HEK293 (cell line): Measurements from ENCODE around the gene GATA1.

Experiments
- CTCF ChIA-PET: fragments of 350-600 bp; formaldehyde crosslinking; extraction: SDS; loops from one replicate; lab custom pipeline; 2021; ENCODE audit warnings: antibody characterized with exemption; lab: Yijun Ruan, JAX
- POLR2A ChIA-PET: fragments of 300-600 bp; formaldehyde crosslinking; extraction: SDS; loops from one replicate; lab custom pipeline; 2020; ENCODE audit warnings: antibody characterized with exemption, inconsistent platforms; lab: Yijun Ruan, JAX
- H3K27ac ChIP-seq: fragments of 200-500 bp; sonication (Bioruptor generic); 2 replicates; pipeline ENCODE4 v1.5.1; 2014; ENCODE audit warnings: low read depth, low read length, control low read depth, inconsistent platforms; ENCODE audit errors: extremely low read depth
- H3K36me3 ChIP-seq, 2 experiments: fragments of 200-500 bp in 1 of 2; sonication (Bioruptor generic) in 1 of 2; 1 replicate in 1 of 2; 2 replicates in 1 of 2; pipeline ENCODE4 v1.5.1; 2014 to 2017; ENCODE audit warnings: inconsistent platforms in 2 of 2, low read length in 2 of 2; ENCODE audit not compliant: control insufficient read depth in 2 of 2, insufficient read depth in 1 of 2
- H3K4me1 ChIP-seq: fragments of 200-500 bp; sonication (Bioruptor generic); 2 replicates; pipeline ENCODE4 v1.5.1; 2014; ENCODE audit warnings: mild to moderate bottlenecking, low read length, inconsistent platforms; ENCODE audit not compliant: control insufficient read depth, insufficient read depth
- H3K4me3 ChIP-seq: 2 replicates; pipeline ENCODE4 v1.5.1; 2011; ENCODE audit warnings: low read depth, mild to moderate bottlenecking, control low read depth, low read length, moderate library complexity
- H3K9me3 ChIP-seq: fragments of 200-500 bp; sonication (Bioruptor generic); 2 replicates; pipeline ENCODE4 v1.5.1; 2014; ENCODE audit warnings: low read depth, low read length, inconsistent platforms; ENCODE audit not compliant: control insufficient read depth, insufficient read depth
- KLF1 ChIP-seq: fragments of 450-650 bp; formaldehyde crosslinking; IDR thresholded peaks from 2 replicates; pipeline ENCODE4 v1.5.1; 2016; ENCODE audit warnings: missing biosample characterization, missing genetic modification characterization
- KLF7 ChIP-seq: fragments of 450-650 bp; formaldehyde crosslinking; IDR thresholded peaks from 2 replicates; pipeline ENCODE4 v1.5.1; 2016; ENCODE audit warnings: missing biosample characterization, missing genetic modification characterization, borderline replicate concordance
- KLF9 ChIP-seq: fragments of 450-650 bp; formaldehyde crosslinking; IDR thresholded peaks from 2 replicates; pipeline ENCODE4 v1.5.1; 2016; ENCODE audit warnings: missing biosample characterization, missing genetic modification characterization, low read depth
- ZBTB1 ChIP-seq: fragments of 450-650 bp; formaldehyde crosslinking; IDR thresholded peaks from 2 replicates; pipeline ENCODE4 v1.5.1; 2016; ENCODE audit warnings: missing biosample characterization, missing genetic modification characterization
- ZBTB21 ChIP-seq: fragments of 450-650 bp; formaldehyde crosslinking; IDR thresholded peaks from 2 replicates; pipeline ENCODE4 v1.5.1; 2017; ENCODE audit warnings: missing biosample characterization, missing genetic modification characterization
- ZBTB48 ChIP-seq: fragments of 450-650 bp; formaldehyde crosslinking; IDR thresholded peaks from 2 replicates; pipeline ENCODE4 v1.5.1; 2016; ENCODE audit warnings: missing biosample characterization, missing genetic modification characterization
- ZEB2 ChIP-seq: fragments of 450-650 bp; formaldehyde crosslinking; IDR thresholded peaks from 2 replicates; pipeline ENCODE4 v1.5.1; 2016; ENCODE audit warnings: missing biosample characterization, missing genetic modification characterization
- ZNF146 ChIP-seq: fragments of 450-650 bp; formaldehyde crosslinking; IDR thresholded peaks from 2 replicates; pipeline ENCODE4 v1.5.1; 2016; ENCODE audit warnings: missing biosample characterization, missing genetic modification characterization
- ZNF2 ChIP-seq: fragments of 450-650 bp; formaldehyde crosslinking; IDR thresholded peaks from 2 replicates; pipeline ENCODE4 v1.5.1; 2016; ENCODE audit warnings: missing biosample characterization, missing genetic modification characterization
- ZNF211 ChIP-seq: fragments of 450-650 bp; formaldehyde crosslinking; IDR thresholded peaks from 2 replicates; pipeline ENCODE4 v1.5.1; 2016; ENCODE audit warnings: low read depth, missing biosample characterization, missing genetic modification characterization
- ZNF426 ChIP-seq: fragments of 450-650 bp; formaldehyde crosslinking; IDR thresholded peaks from 2 replicates; pipeline ENCODE4 v1.5.1; 2017; ENCODE audit warnings: missing biosample characterization, missing genetic modification characterization, mild to moderate bottlenecking, inconsistent platforms, moderate library complexity
- ZNF701 ChIP-seq: fragments of 450-650 bp; formaldehyde crosslinking; IDR thresholded peaks from 2 replicates; pipeline ENCODE4 v1.5.1; 2016; ENCODE audit warnings: missing biosample characterization, missing genetic modification characterization
- ZNF76 ChIP-seq: fragments of 450-650 bp; formaldehyde crosslinking; IDR thresholded peaks from 2 replicates; pipeline ENCODE4; 2016; ENCODE audit warnings: low read depth, missing biosample characterization, missing genetic modification characterization, borderline replicate concordance
- ZNF843 ChIP-seq: fragments of 450-650 bp; formaldehyde crosslinking; IDR thresholded peaks from 2 replicates; pipeline ENCODE4 v1.5.1; 2016; ENCODE audit warnings: missing biosample characterization, missing genetic modification characterization
- ZXDB ChIP-seq: fragments of 450-650 bp; formaldehyde crosslinking; IDR thresholded peaks from 2 replicates; pipeline ENCODE4 v1.5.1; 2016; ENCODE audit warnings: missing biosample characterization, missing genetic modification characterization
- TF ChIP-seq, protein P1 (sequence below): fragments of 450-650 bp; formaldehyde crosslinking; IDR thresholded peaks from 2 replicates; pipeline ENCODE4 v1.5.1; 2016; ENCODE audit warnings: missing biosample characterization, missing genetic modification characterization
- TF ChIP-seq, protein P2 (sequence below): fragments of 450-650 bp; formaldehyde crosslinking; optimal IDR thresholded peaks from 2 replicates; pipeline ENCODE3; 2016; ENCODE audit warnings: missing biosample characterization, mild to moderate bottlenecking, missing genetic modification characterization
- TF ChIP-seq, protein P3 (sequence below): fragments of 450-650 bp; formaldehyde crosslinking; IDR thresholded peaks from 2 replicates; pipeline ENCODE4 v1.5.1; 2016; ENCODE audit warnings: missing biosample characterization, missing genetic modification characterization
- TF ChIP-seq, protein P4 (sequence below): fragments of 450-650 bp; formaldehyde crosslinking; IDR thresholded peaks from 2 replicates; pipeline ENCODE4 v1.5.1; 2016; ENCODE audit warnings: missing biosample characterization, missing genetic modification characterization
- TF ChIP-seq, protein P5 (sequence below): fragments of 450-650 bp; formaldehyde crosslinking; IDR thresholded peaks from 2 replicates; pipeline ENCODE4 v1.5.1; 2016; ENCODE audit warnings: missing biosample characterization, missing genetic modification characterization

The GATA1 gene

DNA sequence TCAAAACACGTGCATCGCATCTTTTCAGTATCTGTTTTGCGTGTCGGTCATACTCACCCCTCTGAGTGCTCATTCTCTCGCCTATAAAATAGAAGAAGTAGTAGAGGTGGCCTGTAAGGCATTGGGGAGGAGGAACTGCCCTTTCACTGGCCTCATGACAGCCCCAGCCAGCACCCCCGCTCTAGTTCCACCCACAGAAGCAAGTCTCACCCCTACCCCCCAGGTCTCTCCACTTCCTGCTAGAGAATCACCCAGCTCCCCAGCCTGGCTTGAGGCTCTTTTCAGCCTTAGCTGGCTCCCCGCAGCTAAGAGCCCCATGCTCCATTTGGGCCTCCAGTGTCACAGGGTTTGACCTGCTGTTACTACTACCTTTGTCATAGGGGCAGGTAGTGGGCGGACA, 27.3 kb downstream of the GATA1 start:
- CTCF ChIA-PET = no interaction called here
- no peak for TF ChIP-seq KLF7
- TF ChIP-seq ZNF426 = no peak
- TF ChIP-seq, protein P1, sequence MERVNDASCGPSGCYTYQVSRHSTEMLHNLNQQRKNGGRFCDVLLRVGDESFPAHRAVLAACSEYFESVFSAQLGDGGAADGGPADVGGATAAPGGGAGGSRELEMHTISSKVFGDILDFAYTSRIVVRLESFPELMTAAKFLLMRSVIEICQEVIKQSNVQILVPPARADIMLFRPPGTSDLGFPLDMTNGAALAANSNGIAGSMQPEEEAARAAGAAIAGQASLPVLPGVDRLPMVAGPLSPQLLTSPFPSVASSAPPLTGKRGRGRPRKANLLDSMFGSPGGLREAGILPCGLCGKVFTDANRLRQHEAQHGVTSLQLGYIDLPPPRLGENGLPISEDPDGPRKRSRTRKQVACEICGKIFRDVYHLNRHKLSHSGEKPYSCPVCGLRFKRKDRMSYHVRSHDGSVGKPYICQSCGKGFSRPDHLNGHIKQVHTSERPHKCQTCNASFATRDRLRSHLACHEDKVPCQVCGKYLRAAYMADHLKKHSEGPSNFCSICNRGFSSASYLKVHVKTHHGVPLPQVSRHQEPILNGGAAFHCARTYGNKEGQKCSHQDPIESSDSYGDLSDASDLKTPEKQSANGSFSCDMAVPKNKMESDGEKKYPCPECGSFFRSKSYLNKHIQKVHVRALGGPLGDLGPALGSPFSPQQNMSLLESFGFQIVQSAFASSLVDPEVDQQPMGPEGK (tag by site-specific recombination) = no peak
- TF ChIP-seq KLF9 (tag by site-specific recombination) = no peak
- POLR2A ChIA-PET = interaction anchor here (0.6 to 1.6 kb wide), 2 partner anchors 12 to 98 kb away, joined by 3 to 4 read pairs; partner anchors contain the start of gene HDAC6
- Histone ChIP-seq H3K4me3 (no peak overlapping the region), H3K27ac (no peak overlapping the region), H3K36me3 (peaks cover 3 to 42% of the 10 kb centered on the region in 2 experiments; a peak in 2 of 3 replicates), H3K4me1 (no peaks in the 10 kb centered on the region), H3K9me3 (no peaks in the 10 kb centered on the region)

DNA sequence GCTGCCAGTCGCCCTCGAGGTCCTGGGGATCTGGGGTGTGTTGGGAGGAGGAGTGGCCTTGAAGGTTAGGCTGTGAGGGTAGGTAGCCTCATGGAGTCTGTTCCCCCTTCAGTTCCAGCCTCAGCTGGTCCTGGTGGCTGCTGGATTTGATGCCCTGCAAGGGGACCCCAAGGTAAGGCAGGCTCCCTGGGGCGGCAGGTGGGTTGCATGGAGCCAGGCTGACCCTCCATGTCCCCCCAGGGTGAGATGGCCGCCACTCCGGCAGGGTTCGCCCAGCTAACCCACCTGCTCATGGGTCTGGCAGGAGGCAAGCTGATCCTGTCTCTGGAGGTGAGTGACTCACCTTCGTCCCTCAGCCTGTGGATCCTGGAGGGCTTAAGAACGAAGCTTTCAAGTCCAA, 28.3 kb downstream of the GATA1 start:
- CTCF ChIA-PET = no interaction called here
- peaks cover 3 to 46% of the 10 kb centered on the region in 2 experiments; a peak in 2 of 3 replicates for H3K36me3 ChIP-seq
- POLR2A ChIA-PET = no interaction called here
- H3K27ac ChIP-seq = no peak overlapping the region
- H3K4me1 ChIP-seq = no peaks in the 10 kb centered on the region
- no peak overlapping the region for H3K4me3 ChIP-seq
- H3K9me3 ChIP-seq = no peaks in the 10 kb centered on the region
- TF ChIP-seq, protein P2, sequence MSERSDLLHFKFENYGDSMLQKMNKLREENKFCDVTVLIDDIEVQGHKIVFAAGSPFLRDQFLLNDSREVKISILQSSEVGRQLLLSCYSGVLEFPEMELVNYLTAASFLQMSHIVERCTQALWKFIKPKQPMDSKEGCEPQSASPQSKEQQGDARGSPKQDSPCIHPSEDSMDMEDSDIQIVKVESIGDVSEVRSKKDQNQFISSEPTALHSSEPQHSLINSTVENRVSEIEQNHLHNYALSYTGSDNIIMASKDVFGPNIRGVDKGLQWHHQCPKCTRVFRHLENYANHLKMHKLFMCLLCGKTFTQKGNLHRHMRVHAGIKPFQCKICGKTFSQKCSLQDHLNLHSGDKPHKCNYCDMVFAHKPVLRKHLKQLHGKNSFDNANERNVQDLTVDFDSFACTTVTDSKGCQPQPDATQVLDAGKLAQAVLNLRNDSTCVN (tag by site-specific recombination) = no peak
- TF ChIP-seq ZNF843 (tag by site-specific recombination) = no peak
- no peak for TF ChIP-seq ZNF76 (tag by site-specific recombination)
- TF ChIP-seq ZBTB48 = no peak
- TF ChIP-seq ZXDB (tag by site-specific recombination) = no peak
- no peak for TF ChIP-seq ZNF146 (tag by site-specific recombination)
- TF ChIP-seq, protein P3, sequence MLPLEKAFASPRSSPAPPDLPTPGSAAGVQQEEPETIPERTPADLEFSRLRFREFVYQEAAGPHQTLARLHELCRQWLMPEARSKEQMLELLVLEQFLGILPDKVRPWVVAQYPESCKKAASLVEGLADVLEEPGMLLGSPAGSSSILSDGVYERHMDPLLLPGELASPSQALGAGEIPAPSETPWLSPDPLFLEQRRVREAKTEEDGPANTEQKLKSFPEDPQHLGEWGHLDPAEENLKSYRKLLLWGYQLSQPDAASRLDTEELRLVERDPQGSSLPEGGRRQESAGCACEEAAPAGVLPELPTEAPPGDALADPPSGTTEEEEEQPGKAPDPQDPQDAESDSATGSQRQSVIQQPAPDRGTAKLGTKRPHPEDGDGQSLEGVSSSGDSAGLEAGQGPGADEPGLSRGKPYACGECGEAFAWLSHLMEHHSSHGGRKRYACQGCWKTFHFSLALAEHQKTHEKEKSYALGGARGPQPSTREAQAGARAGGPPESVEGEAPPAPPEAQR = no peak
- TF ChIP-seq ZEB2 (tag by site-specific recombination) = no peak
- no peak for TF ChIP-seq KLF1
- TF ChIP-seq, protein P4, sequence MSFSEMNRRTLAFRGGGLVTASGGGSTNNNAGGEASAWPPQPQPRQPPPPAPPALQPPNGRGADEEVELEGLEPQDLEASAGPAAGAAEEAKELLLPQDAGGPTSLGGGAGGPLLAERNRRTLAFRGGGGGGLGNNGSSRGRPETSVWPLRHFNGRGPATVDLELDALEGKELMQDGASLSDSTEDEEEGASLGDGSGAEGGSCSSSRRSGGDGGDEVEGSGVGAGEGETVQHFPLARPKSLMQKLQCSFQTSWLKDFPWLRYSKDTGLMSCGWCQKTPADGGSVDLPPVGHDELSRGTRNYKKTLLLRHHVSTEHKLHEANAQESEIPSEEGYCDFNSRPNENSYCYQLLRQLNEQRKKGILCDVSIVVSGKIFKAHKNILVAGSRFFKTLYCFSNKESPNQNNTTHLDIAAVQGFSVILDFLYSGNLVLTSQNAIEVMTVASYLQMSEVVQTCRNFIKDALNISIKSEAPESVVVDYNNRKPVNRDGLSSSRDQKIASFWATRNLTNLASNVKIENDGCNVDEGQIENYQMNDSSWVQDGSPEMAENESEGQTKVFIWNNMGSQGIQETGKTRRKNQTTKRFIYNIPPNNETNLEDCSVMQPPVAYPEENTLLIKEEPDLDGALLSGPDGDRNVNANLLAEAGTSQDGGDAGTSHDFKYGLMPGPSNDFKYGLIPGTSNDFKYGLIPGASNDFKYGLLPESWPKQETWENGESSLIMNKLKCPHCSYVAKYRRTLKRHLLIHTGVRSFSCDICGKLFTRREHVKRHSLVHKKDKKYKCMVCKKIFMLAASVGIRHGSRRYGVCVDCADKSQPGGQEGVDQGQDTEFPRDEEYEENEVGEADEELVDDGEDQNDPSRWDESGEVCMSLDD (tag by site-specific recombination) = no peak
- no peak for TF ChIP-seq ZBTB1
- TF ChIP-seq ZNF211 (tag by site-specific recombination) = no peak
- no peak for TF ChIP-seq ZNF701 (tag by site-specific recombination)
- no peak for TF ChIP-seq ZBTB21 (tag by site-specific recombination)
- TF ChIP-seq, protein P5, sequence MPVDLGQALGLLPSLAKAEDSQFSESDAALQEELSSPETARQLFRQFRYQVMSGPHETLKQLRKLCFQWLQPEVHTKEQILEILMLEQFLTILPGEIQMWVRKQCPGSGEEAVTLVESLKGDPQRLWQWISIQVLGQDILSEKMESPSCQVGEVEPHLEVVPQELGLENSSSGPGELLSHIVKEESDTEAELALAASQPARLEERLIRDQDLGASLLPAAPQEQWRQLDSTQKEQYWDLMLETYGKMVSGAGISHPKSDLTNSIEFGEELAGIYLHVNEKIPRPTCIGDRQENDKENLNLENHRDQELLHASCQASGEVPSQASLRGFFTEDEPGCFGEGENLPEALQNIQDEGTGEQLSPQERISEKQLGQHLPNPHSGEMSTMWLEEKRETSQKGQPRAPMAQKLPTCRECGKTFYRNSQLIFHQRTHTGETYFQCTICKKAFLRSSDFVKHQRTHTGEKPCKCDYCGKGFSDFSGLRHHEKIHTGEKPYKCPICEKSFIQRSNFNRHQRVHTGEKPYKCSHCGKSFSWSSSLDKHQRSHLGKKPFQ = no peak
- no peak for TF ChIP-seq ZNF2
- TF ChIP-seq, all 188 proteins: peak for 0
